Fibroblast of lung (primary cell): ENCODE data around the gene AHSP.

Experiments
- EZH2 ChIP-seq: IDR thresholded peaks from 2 replicates; pipeline ENCODE4 v1.5.1; 2012; ENCODE audit warnings: low read length, control low read depth, mild to moderate bottlenecking; ENCODE audit errors: missing control alignments
- TF ChIP-seq, protein P1 (sequence below), 2 donors: IDR thresholded peaks in 1 of 2; conservative IDR thresholded peaks in 1 of 2; 1 replicate in 1 of 2; 2 replicates in 1 of 2; pipeline ENCODE4 v1.5.1; 2011 to 2012; ENCODE audit warnings: low read length in 2 of 2, control low read depth in 1 of 2, inconsistent platforms in 1 of 2, low read depth in 1 of 2, mild to moderate bottlenecking in 1 of 2

DNA sequence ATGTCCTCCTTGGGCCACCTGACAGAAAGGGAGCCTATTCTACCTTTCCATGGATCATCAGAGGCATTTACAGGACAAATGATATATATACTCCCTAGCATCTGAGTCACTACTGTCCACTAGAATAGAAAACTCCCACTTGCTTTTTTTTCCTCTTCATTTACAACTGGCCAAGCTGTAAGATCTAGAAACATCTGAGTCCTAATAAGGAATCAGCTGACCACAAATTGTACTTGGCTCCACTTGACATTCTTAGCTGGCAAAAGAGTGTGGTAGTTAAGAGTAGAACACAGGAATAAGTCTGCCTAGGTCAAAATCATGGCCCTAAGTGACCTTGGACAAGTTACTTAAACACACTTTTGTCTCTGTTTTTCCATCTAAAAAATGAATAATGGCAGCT is 24.7 kb upstream of the AHSP start:
- TF ChIP-seq, protein P1, sequence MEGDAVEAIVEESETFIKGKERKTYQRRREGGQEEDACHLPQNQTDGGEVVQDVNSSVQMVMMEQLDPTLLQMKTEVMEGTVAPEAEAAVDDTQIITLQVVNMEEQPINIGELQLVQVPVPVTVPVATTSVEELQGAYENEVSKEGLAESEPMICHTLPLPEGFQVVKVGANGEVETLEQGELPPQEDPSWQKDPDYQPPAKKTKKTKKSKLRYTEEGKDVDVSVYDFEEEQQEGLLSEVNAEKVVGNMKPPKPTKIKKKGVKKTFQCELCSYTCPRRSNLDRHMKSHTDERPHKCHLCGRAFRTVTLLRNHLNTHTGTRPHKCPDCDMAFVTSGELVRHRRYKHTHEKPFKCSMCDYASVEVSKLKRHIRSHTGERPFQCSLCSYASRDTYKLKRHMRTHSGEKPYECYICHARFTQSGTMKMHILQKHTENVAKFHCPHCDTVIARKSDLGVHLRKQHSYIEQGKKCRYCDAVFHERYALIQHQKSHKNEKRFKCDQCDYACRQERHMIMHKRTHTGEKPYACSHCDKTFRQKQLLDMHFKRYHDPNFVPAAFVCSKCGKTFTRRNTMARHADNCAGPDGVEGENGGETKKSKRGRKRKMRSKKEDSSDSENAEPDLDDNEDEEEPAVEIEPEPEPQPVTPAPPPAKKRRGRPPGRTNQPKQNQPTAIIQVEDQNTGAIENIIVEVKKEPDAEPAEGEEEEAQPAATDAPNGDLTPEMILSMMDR (conservative IDR thresholded peaks at IDR 0.05 in 1 of 2, IDR thresholded peaks at IDR 0.05 in 1 of 2; ENCODE audit: low read depth in 1 of 2, low read length in 2 of 2) = no peak
- TF ChIP-seq EZH2 = no peak
